NCI-H748 (cell line): ENCODE results near the gene TENM4.

ENCODE experiments used
- DNase-seq: peaks from one replicate; lab custom pipeline; 2025; ENCODE audit not compliant: unreplicated experiment; lab: John Stamatoyannopoulos, UW

The TENM4 gene

GRCh38 chr11:79353706-79354105 is 87.1 kb downstream of the TENM4 start:
- no peak for DNase-seq

GRCh38 chr11:79352349-79352703 is 88.5 kb downstream of the TENM4 start:
- no peak for DNase-seq

- DNase-seq: no peak
Measured at GRCh38 chr11:79348976-79349682, 91.7 kb downstream of the TENM4 start.

- DNase-seq: peak; percentile 69
Measured at GRCh38 chr11:79346021-79346420, 94.8 kb downstream of the TENM4 start.

GRCh38 chr11:79344753-79345294 is 96.0 kb downstream of the TENM4 start:
- peak; percentile 33 for DNase-seq

- peak; percentile 47 for DNase-seq
Measured at GRCh38 chr11:79342686-79343085, 98.1 kb downstream of the TENM4 start.

GRCh38 chr11:79342236-79342635 is 98.6 kb downstream of the TENM4 start:
- DNase-seq: no peak

GRCh38 chr11:79340535-79340934 is 100.3 kb downstream of the TENM4 start:
- no peak for DNase-seq

- no peak for DNase-seq
Measured at GRCh38 chr11:79336797-79337517, 103.9 kb downstream of the TENM4 start.

GRCh38 chr11:79335681-79336080 is 105.1 kb downstream of the TENM4 start:
- DNase-seq: no peak

GRCh38 chr11:79333355-79333754 is 107.5 kb downstream of the TENM4 start:
- no peak for DNase-seq

- no peak for DNase-seq
Measured at GRCh38 chr11:79332017-79332416, 108.8 kb downstream of the TENM4 start.

GRCh38 chr11:79331203-79331901 is 109.5 kb downstream of the TENM4 start:
- peak; percentile 20 for DNase-seq

- DNase-seq: no peak
Measured at GRCh38 chr11:79330651-79331050, 110.2 kb downstream of the TENM4 start.

GRCh38 chr11:79329561-79329960 is 111.3 kb downstream of the TENM4 start:
- no peak for DNase-seq

GRCh38 chr11:79328402-79328801 is 112.4 kb downstream of the TENM4 start:
- no peak for DNase-seq

- DNase-seq: no peak
Measured at GRCh38 chr11:79325851-79326250, 115.0 kb downstream of the TENM4 start.

GRCh38 chr11:79321263-79321662 is 119.6 kb downstream of the TENM4 start:
- no peak for DNase-seq

GRCh38 chr11:79314906-79315689 is 125.7 kb downstream of the TENM4 start:
- no peak for DNase-seq

GRCh38 chr11:79313530-79313913 is 127.3 kb downstream of the TENM4 start:
- DNase-seq: no peak
